ENCODE data around the gene ASB9. TPM values are rescaled to one million over a fixed set of nuclear protein-coding genes. Genes with fewer than 3 reads are reported as not detected.

The ASB9 gene
- total and polyA plus RNA-seq, 2 donors (not counting 3 experiments of a cell fraction or from before 2014, with no cell fraction given) = 6.5 to 7.6 TPM

- Histone ChIP-seq H3K27ac (ENCODE audit: insufficient read depth, low read depth, low read length) (no peak overlapping the region), H3K79me2 (ENCODE audit: control insufficient read depth, insufficient read depth, low read length) (no peaks in the 10 kb centered on the region), H3K4me3 (replicated peaks in 1 of 3; ENCODE audit: insufficient read depth in 1 of 3, low read depth in 1 of 3, low read length in 3 of 3) (no peak overlapping the region), H3K4me1 (ENCODE audit: control insufficient read depth, extremely low read depth, insufficient read depth, low read length) (no peaks in the 10 kb centered on the region), H3K4me2 (ENCODE audit: insufficient read depth, low read length) (no peak overlapping the region), H3K9me3 (replicated peaks; ENCODE audit: control insufficient read depth, insufficient read depth, low read length) (no peaks in the 10 kb centered on the region), H3K9ac (replicated peaks; ENCODE audit: extremely low read depth, insufficient read depth, low read length) (no peak overlapping the region), H2AFZ (ENCODE audit: low read depth, low read length) (no peak overlapping the region), H4K20me1 (replicated peaks; ENCODE audit: control insufficient read depth, extremely low read depth, insufficient read depth, low read length) (no peaks in the 10 kb centered on the region), H3K36me3 (ENCODE audit: control insufficient read depth in 2 of 2, extremely low read depth in 1 of 2, insufficient read depth in 2 of 2, low read length in 2 of 2) (no peaks in the 10 kb centered on the region), H3K27me3 (ENCODE audit: control insufficient read depth in 2 of 2, insufficient read depth in 2 of 2, low read length in 2 of 2) (no peaks in the 10 kb centered on the region), H3K9me1 (replicated peaks; ENCODE audit: control insufficient read depth, extremely low read depth, insufficient read depth, low read length) (no peaks in the 10 kb centered on the region)
- no TSS peak for BruUV-seq (replicated peaks)
- no peak for TF ChIP-seq POLR2A (IDR thresholded peaks at IDR 0.05; ENCODE audit: low read depth, low read length)
- ChIA-PET CTCF (no interaction called here), POLR2A (no interaction called here)
- FAIRE-seq = no peak
- DNase-seq (ENCODE audit: low read depth, low spot score) = no peak
- dilution Hi-C loops (cut with MboI; ENCODE audit: extremely low pct_ligation_motif_present, low sequenced_read_pairs) (no loop called here), intact Hi-C loops (cut with micrococcal nuclease) (no loop called here)
Measured at GRCh38 chrX:15319075-15319474, 49.2 kb upstream of the ASB9 start.

GRCh38 chrX:15315509-15315908 lies 45.6 kb upstream of the ASB9 start, which contains the start of gene ASB11:
Gene ASB11 (minus strand): TSS chrX:15315640. CDS start chrX:15315605, 35 bp downstream.
- intact Hi-C loops (cut with micrococcal nuclease) (no loop called here), dilution Hi-C loops (cut with MboI; ENCODE audit: extremely low pct_ligation_motif_present, low sequenced_read_pairs) (no loop called here)
- TF ChIP-seq CTCF (IDR thresholded peaks at IDR 0.05; ENCODE audit: extremely low read depth in 1 of 2, insufficient read depth in 1 of 2, low read depth in 1 of 2, low read length in 2 of 2) (no peak), POLR2A (IDR thresholded peaks at IDR 0.05; ENCODE audit: low read depth, low read length) (no peak), MAX (IDR thresholded peaks at IDR 0.05; ENCODE audit: insufficient read depth, insufficient read length) (no peak), FOS (IDR thresholded peaks at IDR 0.05; ENCODE audit: borderline replicate concordance, insufficient read depth, low read length) (no peak), EZH2 (IDR thresholded peaks at IDR 0.05; ENCODE audit: borderline replicate concordance, low read depth, low read length, severe bottlenecking) (no peak), POLR2AphosphoS5 (IDR thresholded peaks at IDR 0.05; ENCODE audit: insufficient read depth, low read depth, low read length) (no peak), GATA2 (IDR thresholded peaks at IDR 0.05; ENCODE audit: insufficient read depth, insufficient read length, low read depth, low read length) (no peak), MYC (IDR thresholded peaks at IDR 0.05; ENCODE audit: low read depth, low read length) (no peak), JUN (IDR thresholded peaks at IDR 0.05; ENCODE audit: borderline replicate concordance, insufficient read depth, insufficient read length, low read depth) (no peak)
- Histone ChIP-seq H3K27me3 (ENCODE audit: control insufficient read depth in 2 of 2, insufficient read depth in 2 of 2, low read length in 2 of 2) (no peaks in the 10 kb centered on the region), H3K36me3 (ENCODE audit: control insufficient read depth in 2 of 2, extremely low read depth in 1 of 2, insufficient read depth in 2 of 2, low read length in 2 of 2) (no peaks in the 10 kb centered on the region), H4K20me1 (replicated peaks; ENCODE audit: control insufficient read depth, extremely low read depth, insufficient read depth, low read length) (no peaks in the 10 kb centered on the region), H2AFZ (ENCODE audit: low read depth, low read length) (no peak within 1 kb of the TSS), H3K4me3 (replicated peaks in 1 of 3; ENCODE audit: insufficient read depth in 1 of 3, low read depth in 1 of 3, low read length in 3 of 3) (no peak within 1 kb of the TSS), H3K9ac (replicated peaks; ENCODE audit: extremely low read depth, insufficient read depth, low read length) (no peak within 1 kb of the TSS), H3K9me1 (replicated peaks; ENCODE audit: control insufficient read depth, extremely low read depth, insufficient read depth, low read length) (no peaks in the 10 kb centered on the region), H3K79me2 (ENCODE audit: control insufficient read depth, insufficient read depth, low read length) (no peaks in the 10 kb centered on the region), H3K9me3 (replicated peaks; ENCODE audit: control insufficient read depth, insufficient read depth, low read length) (no peaks in the 10 kb centered on the region), H3K27ac (ENCODE audit: insufficient read depth, low read depth, low read length) (no peak within 1 kb of the TSS), H3K4me1 (ENCODE audit: control insufficient read depth, extremely low read depth, insufficient read depth, low read length) (no peaks in the 10 kb centered on the region), H3K4me2 (ENCODE audit: insufficient read depth, low read length) (no peak within 1 kb of the TSS)
- no peak for DNase-seq (ENCODE audit: low read depth, low spot score)
- ChIA-PET POLR2A (no interaction called here), CTCF (no interaction called here)
- no TSS peak for BruUV-seq (replicated peaks)
- no peak for FAIRE-seq

Data from endothelial cell of umbilical vein (primary cell).